GM23338 (cell line): Measurements from ENCODE around the gene RASSF6. TPM values are rescaled to one million over a fixed set of nuclear protein-coding genes. Genes with fewer than 3 reads are reported as not detected.

Experiments used
- ATAC-seq: fragments of 200-7000 bp; cut with Tn5 transposase; 3 replicates; pipeline ENCODE4 v1.9.1; 2020
- DNase-seq: peaks from one replicate; pipeline ENCODE4 v3.0.0-alpha.2; 2015; ENCODE audit warnings: low spot score
- H2AFZ ChIP-seq: fragments of 200-600 bp; sonication (generic); 2 replicates; pipeline ENCODE4 v1.8.0; 2016; ENCODE audit warnings: antibody characterized with exemption, mild to moderate bottlenecking, moderate library complexity
- H3F3A ChIP-seq: fragments of 200-600 bp; sonication (generic); replicated peaks from 2 replicates; pipeline ENCODE4 v1.8.0; 2017; ENCODE audit warnings: antibody characterized with exemption, mixed run types, low read depth
- H3K27ac ChIP-seq: fragments of 200-600 bp; sonication (generic); 2 replicates; pipeline ENCODE4 v1.6.1; 2016; ENCODE audit warnings: low read depth
- H3K27me3 ChIP-seq: fragments of 200-600 bp; sonication (generic); 2 replicates; pipeline ENCODE4 v1.8.0; 2016; ENCODE audit warnings: mild to moderate bottlenecking, mixed run types, moderate library complexity; ENCODE audit not compliant: insufficient read depth
- H3K36me3 ChIP-seq: fragments of 200-600 bp; sonication (generic); 2 replicates; pipeline ENCODE4 v1.8.0; 2016; ENCODE audit warnings: mild to moderate bottlenecking; ENCODE audit not compliant: insufficient read depth
- H3K4me1 ChIP-seq: fragments of 200-600 bp; sonication (generic); 2 replicates; pipeline ENCODE4 v1.8.0; 2016; ENCODE audit warnings: mild to moderate bottlenecking, moderate library complexity; ENCODE audit not compliant: insufficient read depth
- H3K4me2 ChIP-seq: fragments of 200-600 bp; sonication (generic); 2 replicates; pipeline ENCODE4 v1.7.1; 2017; ENCODE audit warnings: mixed run types
- H3K4me3 ChIP-seq: fragments of 200-600 bp; sonication (generic); 2 replicates; pipeline ENCODE4 v1.6.1; 2016; ENCODE audit warnings: mixed run types
- H3K79me2 ChIP-seq: fragments of 200-600 bp; sonication (generic); replicated peaks from 2 replicates; pipeline ENCODE4 v1.8.0; 2017; ENCODE audit warnings: mild to moderate bottlenecking; ENCODE audit not compliant: insufficient read depth
- H3K9me2 ChIP-seq: fragments of 200-600 bp; sonication (generic); 2 replicates; pipeline ENCODE4 v1.8.0; 2017; ENCODE audit not compliant: insufficient read depth
- H4K20me1 ChIP-seq: fragments of 200-600 bp; sonication (generic); replicated peaks from 2 replicates; pipeline ENCODE4 v1.8.0; 2017; ENCODE audit warnings: mild to moderate bottlenecking; ENCODE audit not compliant: insufficient read depth
- H3K27ac Mint-ChIP-seq: 2 replicates; pipeline ENCODE4 v1.8.0; 2020; ENCODE audit warnings: inconsistent platforms, mild to moderate bottlenecking, moderate library complexity, mixed read lengths
- H3K27me3 Mint-ChIP-seq: 3 replicates; pipeline ENCODE4 v1.8.0; 2022; ENCODE audit warnings: low read depth, mild to moderate bottlenecking, moderate library complexity, mixed read lengths, inconsistent platforms; ENCODE audit not compliant: insufficient read depth, poor library complexity
- H3K36me3 Mint-ChIP-seq: 3 replicates; pipeline ENCODE4 v1.8.0; 2021; ENCODE audit warnings: low read depth, mild to moderate bottlenecking, inconsistent platforms, moderate library complexity, mixed read lengths
- H3K4me1 Mint-ChIP-seq: 3 replicates; pipeline ENCODE4 v1.8.0; 2020; ENCODE audit warnings: mild to moderate bottlenecking, inconsistent platforms, mixed read lengths
- H3K4me3 Mint-ChIP-seq: 3 replicates; pipeline ENCODE4 v1.8.0; 2021; ENCODE audit warnings: moderate library complexity, mild to moderate bottlenecking, inconsistent platforms, mixed read lengths
- H3K9me3 Mint-ChIP-seq: 3 replicates; pipeline ENCODE4 v1.8.0; 2020; ENCODE audit warnings: moderate library complexity, mild to moderate bottlenecking, inconsistent platforms, mixed read lengths
- CREB1 ChIP-seq: fragments of 250-450 bp; sonication (Bioruptor Pico); IDR thresholded peaks from 2 replicates; pipeline ENCODE4 v1.5.0; 2020; ENCODE audit warnings: low read depth, mild to moderate bottlenecking, moderate library complexity
- EZH2phosphoT487 ChIP-seq: fragments of 200-600 bp; sonication (generic); IDR thresholded peaks from one replicate; pipeline ENCODE4 v1.8.1; 2018; ENCODE audit warnings: antibody characterized with exemption; ENCODE audit not compliant: unreplicated experiment
- NANOG ChIP-seq: IDR thresholded peaks from 2 replicates; pipeline ENCODE4 v1.6.1; 2016; ENCODE audit warnings: antibody characterized with exemption, borderline replicate concordance
- ZNF331 ChIP-seq: fragments of 250-450 bp; sonication (Bioruptor Pico); IDR thresholded peaks from 2 replicates; pipeline ENCODE4 v1.5.0; 2020; ENCODE audit warnings: low read depth, mild to moderate bottlenecking, moderate library complexity
- polyA plus RNA-seq: library from polyadenylated mRNA; unstranded; fragments of >200 nt; fragmentation: Nextera tagmentation; extraction: Ambion mirVana; gene quantifications from 2 replicates; pipeline ENCODE4 v1.2.1, GENCODE V29; 2016
- total RNA-seq: library from RNA; depleted of rRNA; stranded (reverse); fragments of >200 nt; shearing (Covaris generic); gene quantifications from 2 replicates; pipeline ENCODE4 v1.2.3, GENCODE V29; 2014
- TF ChIP-seq, protein P1 (sequence below): fragments of 250-450 bp; sonication (Bioruptor Pico); IDR thresholded peaks from 2 replicates; pipeline ENCODE4 v1.5.0; 2020; ENCODE audit warnings: mild to moderate bottlenecking, moderate library complexity
- TF ChIP-seq, protein P2 (sequence below): IDR thresholded peaks from one replicate; pipeline ENCODE4 v1.6.1; 2018; ENCODE audit warnings: antibody characterized with exemption; ENCODE audit not compliant: unreplicated experiment
- TF ChIP-seq, protein P3 (sequence below): IDR thresholded peaks from 2 replicates; pipeline ENCODE4 v1.6.1; 2016; ENCODE audit warnings: antibody characterized with exemption

Gene RASSF6
- total and polyA plus RNA-seq, 2 experiments from 2014 or later = 0.14 to 0.79 TPM

DNA sequence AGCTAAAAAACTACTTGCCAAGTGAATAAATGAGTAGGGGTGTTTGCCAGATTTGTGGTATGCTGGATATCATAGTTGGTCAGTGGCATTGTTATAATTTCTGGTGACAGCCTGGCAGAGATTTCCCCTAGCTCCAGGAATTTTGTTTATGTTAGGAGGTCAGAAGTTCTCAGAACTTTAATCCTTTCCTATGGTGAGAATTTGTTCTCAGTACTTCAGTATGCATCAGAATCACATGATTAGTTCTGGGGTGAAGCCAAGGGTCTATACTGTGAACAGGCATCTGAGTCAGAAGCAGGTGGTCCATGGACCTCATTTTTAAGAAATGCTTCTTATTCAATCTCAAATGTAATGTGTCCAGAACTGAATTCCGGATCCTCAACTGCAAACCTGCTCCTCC is 10.5 kb downstream of the RASSF6 start (continued):
- TF ChIP-seq, protein P1, sequence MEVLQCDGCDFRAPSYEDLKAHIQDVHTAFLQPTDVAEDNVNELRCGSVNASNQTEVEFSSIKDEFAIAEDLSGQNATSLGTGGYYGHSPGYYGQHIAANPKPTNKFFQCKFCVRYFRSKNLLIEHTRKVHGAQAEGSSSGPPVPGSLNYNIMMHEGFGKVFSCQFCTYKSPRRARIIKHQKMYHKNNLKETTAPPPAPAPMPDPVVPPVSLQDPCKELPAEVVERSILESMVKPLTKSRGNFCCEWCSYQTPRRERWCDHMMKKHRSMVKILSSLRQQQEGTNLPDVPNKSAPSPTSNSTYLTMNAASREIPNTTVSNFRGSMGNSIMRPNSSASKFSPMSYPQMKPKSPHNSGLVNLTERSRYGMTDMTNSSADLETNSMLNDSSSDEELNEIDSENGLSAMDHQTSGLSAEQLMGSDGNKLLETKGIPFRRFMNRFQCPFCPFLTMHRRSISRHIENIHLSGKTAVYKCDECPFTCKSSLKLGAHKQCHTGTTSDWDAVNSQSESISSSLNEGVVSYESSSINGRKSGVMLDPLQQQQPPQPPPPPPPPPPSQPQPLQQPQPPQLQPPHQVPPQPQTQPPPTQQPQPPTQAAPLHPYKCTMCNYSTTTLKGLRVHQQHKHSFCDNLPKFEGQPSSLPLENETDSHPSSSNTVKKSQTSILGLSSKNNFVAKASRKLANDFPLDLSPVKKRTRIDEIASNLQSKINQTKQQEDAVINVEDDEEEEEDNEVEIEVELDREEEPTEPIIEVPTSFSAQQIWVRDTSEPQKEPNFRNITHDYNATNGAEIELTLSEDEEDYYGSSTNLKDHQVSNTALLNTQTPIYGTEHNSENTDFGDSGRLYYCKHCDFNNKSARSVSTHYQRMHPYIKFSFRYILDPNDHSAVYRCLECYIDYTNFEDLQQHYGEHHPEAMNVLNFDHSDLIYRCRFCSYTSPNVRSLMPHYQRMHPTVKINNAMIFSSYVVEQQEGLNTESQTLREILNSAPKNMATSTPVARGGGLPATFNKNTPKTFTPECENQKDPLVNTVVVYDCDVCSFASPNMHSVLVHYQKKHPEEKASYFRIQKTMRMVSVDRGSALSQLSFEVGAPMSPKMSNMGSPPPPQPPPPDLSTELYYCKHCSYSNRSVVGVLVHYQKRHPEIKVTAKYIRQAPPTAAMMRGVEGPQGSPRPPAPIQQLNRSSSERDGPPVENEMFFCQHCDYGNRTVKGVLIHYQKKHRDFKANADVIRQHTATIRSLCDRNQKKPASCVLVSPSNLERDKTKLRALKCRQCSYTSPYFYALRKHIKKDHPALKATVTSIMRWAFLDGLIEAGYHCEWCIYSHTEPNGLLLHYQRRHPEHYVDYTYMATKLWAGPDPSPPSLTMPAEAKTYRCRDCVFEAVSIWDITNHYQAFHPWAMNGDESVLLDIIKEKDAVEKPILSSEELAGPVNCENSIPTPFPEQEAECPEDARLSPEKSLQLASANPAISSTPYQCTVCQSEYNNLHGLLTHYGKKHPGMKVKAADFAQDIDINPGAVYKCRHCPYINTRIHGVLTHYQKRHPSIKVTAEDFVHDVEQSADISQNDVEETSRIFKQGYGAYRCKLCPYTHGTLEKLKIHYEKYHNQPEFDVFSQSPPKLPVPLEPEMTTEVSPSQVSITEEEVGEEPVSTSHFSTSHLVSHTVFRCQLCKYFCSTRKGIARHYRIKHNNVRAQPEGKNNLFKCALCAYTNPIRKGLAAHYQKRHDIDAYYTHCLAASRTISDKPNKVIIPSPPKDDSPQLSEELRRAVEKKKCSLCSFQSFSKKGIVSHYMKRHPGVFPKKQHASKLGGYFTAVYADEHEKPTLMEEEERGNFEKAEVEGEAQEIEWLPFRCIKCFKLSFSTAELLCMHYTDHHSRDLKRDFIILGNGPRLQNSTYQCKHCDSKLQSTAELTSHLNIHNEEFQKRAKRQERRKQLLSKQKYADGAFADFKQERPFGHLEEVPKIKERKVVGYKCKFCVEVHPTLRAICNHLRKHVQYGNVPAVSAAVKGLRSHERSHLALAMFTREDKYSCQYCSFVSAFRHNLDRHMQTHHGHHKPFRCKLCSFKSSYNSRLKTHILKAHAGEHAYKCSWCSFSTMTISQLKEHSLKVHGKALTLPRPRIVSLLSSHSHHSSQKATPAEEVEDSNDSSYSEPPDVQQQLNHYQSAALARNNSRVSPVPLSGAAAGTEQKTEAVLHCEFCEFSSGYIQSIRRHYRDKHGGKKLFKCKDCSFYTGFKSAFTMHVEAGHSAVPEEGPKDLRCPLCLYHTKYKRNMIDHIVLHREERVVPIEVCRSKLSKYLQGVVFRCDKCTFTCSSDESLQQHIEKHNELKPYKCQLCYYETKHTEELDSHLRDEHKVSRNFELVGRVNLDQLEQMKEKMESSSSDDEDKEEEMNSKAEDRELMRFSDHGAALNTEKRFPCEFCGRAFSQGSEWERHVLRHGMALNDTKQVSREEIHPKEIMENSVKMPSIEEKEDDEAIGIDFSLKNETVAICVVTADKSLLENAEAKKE (CRISPR knock-in tag) = no peak

DNA sequence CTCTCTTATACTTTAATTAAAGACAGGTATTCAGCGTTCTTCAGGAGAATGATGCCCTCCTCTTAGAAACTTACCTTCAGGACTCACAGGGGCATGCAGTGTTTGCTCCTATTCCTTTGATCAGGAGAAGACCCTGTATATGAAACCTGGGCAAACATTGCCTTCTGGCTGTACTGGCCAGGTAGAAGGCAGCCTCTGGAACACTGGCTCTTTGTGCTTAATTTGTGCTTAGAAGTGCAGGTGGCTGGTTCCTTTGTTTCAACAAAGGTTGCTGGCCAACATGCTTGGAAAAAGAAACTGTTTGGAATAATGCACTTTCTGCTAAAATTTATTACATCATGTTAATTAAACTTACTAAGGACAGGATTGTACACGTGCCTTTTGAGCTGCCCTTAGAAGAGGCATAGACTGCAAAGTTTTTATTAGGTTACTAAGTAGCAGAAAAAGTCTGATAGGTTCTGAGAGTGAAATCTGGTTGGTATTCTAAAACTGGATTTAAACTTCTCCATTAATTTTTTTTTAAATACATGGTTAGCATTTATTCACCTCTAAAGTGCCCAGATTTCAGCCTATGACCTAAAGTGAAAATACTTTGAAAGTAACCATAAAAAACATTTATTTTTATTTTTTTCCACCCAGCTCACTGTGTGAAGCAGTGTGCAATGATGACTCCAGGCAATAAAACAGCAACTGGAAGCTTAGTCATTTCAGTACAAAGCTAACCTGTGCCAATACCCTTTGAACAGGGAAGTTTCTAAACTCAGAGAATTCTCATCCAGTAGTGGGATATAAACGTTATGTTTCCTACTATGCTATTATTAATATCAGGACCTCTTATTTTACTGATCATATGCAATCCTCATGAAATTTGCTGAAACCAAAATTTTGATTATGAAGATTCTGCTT is 11.3 kb downstream of the RASSF6 start:
- H3K36me3 ChIP-seq = no peaks in the 10 kb centered on the region
- Mint-ChIP-seq H3K27ac (no peak overlapping the region), H3K9me3 (no peaks in the 10 kb centered on the region), H3K36me3 (no peaks in the 10 kb centered on the region), H3K27me3 (peaks cover 3% of the 10 kb centered on the region), H3K4me3 (no peak overlapping the region), H3K4me1 (peaks cover 6% of the 10 kb centered on the region)
- H3K79me2 ChIP-seq = no peaks in the 10 kb centered on the region
- H3K4me2 ChIP-seq = no peak overlapping the region
- peaks cover under 1% of the 10 kb centered on the region for H3K9me2 ChIP-seq
- H3K4me1 ChIP-seq = peaks cover 7% of the 10 kb centered on the region; the same call in 1 of the 2 replicates
- no peaks in the 10 kb centered on the region for H3K27me3 ChIP-seq
- DNase-seq = no peak
- no peaks in the 10 kb centered on the region for H4K20me1 ChIP-seq
- no peak for ATAC-seq
- H3K4me3 ChIP-seq = no peak overlapping the region
- H3F3A ChIP-seq = no peaks in the 10 kb centered on the region
- TF ChIP-seq, protein P2, sequence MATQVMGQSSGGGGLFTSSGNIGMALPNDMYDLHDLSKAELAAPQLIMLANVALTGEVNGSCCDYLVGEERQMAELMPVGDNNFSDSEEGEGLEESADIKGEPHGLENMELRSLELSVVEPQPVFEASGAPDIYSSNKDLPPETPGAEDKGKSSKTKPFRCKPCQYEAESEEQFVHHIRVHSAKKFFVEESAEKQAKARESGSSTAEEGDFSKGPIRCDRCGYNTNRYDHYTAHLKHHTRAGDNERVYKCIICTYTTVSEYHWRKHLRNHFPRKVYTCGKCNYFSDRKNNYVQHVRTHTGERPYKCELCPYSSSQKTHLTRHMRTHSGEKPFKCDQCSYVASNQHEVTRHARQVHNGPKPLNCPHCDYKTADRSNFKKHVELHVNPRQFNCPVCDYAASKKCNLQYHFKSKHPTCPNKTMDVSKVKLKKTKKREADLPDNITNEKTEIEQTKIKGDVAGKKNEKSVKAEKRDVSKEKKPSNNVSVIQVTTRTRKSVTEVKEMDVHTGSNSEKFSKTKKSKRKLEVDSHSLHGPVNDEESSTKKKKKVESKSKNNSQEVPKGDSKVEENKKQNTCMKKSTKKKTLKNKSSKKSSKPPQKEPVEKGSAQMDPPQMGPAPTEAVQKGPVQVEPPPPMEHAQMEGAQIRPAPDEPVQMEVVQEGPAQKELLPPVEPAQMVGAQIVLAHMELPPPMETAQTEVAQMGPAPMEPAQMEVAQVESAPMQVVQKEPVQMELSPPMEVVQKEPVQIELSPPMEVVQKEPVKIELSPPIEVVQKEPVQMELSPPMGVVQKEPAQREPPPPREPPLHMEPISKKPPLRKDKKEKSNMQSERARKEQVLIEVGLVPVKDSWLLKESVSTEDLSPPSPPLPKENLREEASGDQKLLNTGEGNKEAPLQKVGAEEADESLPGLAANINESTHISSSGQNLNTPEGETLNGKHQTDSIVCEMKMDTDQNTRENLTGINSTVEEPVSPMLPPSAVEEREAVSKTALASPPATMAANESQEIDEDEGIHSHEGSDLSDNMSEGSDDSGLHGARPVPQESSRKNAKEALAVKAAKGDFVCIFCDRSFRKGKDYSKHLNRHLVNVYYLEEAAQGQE = no peak
- no peak for TF ChIP-seq ZNF331 (CRISPR knock-in tag)
- TF ChIP-seq EZH2phosphoT487 = no peak
- TF ChIP-seq CREB1 (CRISPR knock-in tag) = no peak
- TF ChIP-seq NANOG = no peak
- TF ChIP-seq, protein P3, sequence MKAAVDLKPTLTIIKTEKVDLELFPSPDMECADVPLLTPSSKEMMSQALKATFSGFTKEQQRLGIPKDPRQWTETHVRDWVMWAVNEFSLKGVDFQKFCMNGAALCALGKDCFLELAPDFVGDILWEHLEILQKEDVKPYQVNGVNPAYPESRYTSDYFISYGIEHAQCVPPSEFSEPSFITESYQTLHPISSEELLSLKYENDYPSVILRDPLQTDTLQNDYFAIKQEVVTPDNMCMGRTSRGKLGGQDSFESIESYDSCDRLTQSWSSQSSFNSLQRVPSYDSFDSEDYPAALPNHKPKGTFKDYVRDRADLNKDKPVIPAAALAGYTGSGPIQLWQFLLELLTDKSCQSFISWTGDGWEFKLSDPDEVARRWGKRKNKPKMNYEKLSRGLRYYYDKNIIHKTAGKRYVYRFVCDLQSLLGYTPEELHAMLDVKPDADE = no peak
- no peak overlapping the region for H2AFZ ChIP-seq
- no peak overlapping the region for H3K27ac ChIP-seq
